ENCODE results near the gene TPM1. TPM values are rescaled to one million over a fixed set of nuclear protein-coding genes. Genes with fewer than 3 reads are reported as not detected.

The TPM1 gene
- total RNA-seq, 1 experiment from 2014 or later, result 22.5 TPM

DNA sequence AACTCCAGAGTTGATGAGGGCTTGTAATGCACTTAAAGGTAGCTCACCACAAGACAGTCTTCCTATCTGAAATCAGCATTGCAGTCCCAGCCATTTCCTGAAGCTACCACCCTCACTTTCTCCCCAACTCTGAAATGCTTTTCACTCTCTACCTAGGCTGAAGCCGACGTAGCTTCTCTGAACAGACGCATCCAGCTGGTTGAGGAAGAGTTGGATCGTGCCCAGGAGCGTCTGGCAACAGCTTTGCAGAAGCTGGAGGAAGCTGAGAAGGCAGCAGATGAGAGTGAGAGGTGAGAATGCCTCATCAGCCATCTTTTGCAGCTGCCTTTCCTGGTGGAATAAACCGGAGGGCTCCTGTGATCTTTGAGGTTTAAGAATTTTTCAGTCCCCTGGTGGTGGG, 14.3 kb downstream of the TPM1 start:
- intact Hi-C loops (cut with micrococcal nuclease), result no loop called here
- Histone ChIP-seq H3K4me1 (ENCODE audit: control insufficient read depth in 1 of 2, insufficient read depth in 2 of 2, low read length in 2 of 2) (peaks cover 4 to 6% of the 10 kb centered on the region in 2 experiments; a peak in 3 of 4 replicates), H3K27me3 (ENCODE audit: insufficient read depth, low read length) (no peaks in the 10 kb centered on the region), H4K20me1 (ENCODE audit: insufficient read depth) (no peaks in the 10 kb centered on the region), H3K4me3 (replicated peaks in 1 of 2; ENCODE audit: low read depth in 1 of 2, low read length in 2 of 2) (no peak overlapping the region), H3K4me2 (ENCODE audit: low read length) (no peak overlapping the region), H3K9ac (ENCODE audit: low read length) (no peak overlapping the region), H2AFZ (ENCODE audit: low read depth, low read length, poor library complexity, severe bottlenecking) (no peak overlapping the region), H3K9me3 (ENCODE audit: control insufficient read depth in 1 of 2, insufficient read depth in 1 of 2, low read depth in 1 of 2, low read length in 2 of 2) (no peaks in the 10 kb centered on the region), H3K9me2 (ENCODE audit: insufficient read depth) (no peaks in the 10 kb centered on the region), H3K36me3 (ENCODE audit: control insufficient read depth in 1 of 2, insufficient read depth in 2 of 2, low read length in 2 of 2) (no peaks in the 10 kb centered on the region), H3K27ac (ENCODE audit: low read depth, low read length) (no peak overlapping the region), H3K79me2 (ENCODE audit: insufficient read depth, low read length) (no peaks in the 10 kb centered on the region)
- TF ChIP-seq CTCF (IDR thresholded peaks at IDR 0.05 in 2 of 3, conservative IDR thresholded peaks at IDR 0.05 in 1 of 3; ENCODE audit: borderline replicate concordance in 1 of 3, insufficient read depth in 1 of 3, low read depth in 2 of 3, low read length in 2 of 3), result 0 out of 6 replicates have a peak, but pooled peaks of 1 of the 3 experiments have one; percentile 6
- TF ChIP-seq ZFX (IDR thresholded peaks at IDR 0.05), result no peak
- ATAC-seq (no peak), DNase-seq (ENCODE audit: low read depth, low spot score) (no peak)
- no TSS peak for BruUV-seq (replicated peaks)
- POLR2A ChIA-PET, result no interaction called here
- CTCF ChIA-PET, result interaction anchor here (1.9 kb wide), 1 partner anchor 9 kb away, joined by 9 read pairs; no protein-coding TSS in a partner anchor
- RAD21 ChIA-PET (ENCODE audit: low non-redundant PET in 1 of 2, low total read pairs in 2 of 2, uncharacterized antibody in 2 of 2, unreplicated experiment in 2 of 2), result no interaction called here

DNA sequence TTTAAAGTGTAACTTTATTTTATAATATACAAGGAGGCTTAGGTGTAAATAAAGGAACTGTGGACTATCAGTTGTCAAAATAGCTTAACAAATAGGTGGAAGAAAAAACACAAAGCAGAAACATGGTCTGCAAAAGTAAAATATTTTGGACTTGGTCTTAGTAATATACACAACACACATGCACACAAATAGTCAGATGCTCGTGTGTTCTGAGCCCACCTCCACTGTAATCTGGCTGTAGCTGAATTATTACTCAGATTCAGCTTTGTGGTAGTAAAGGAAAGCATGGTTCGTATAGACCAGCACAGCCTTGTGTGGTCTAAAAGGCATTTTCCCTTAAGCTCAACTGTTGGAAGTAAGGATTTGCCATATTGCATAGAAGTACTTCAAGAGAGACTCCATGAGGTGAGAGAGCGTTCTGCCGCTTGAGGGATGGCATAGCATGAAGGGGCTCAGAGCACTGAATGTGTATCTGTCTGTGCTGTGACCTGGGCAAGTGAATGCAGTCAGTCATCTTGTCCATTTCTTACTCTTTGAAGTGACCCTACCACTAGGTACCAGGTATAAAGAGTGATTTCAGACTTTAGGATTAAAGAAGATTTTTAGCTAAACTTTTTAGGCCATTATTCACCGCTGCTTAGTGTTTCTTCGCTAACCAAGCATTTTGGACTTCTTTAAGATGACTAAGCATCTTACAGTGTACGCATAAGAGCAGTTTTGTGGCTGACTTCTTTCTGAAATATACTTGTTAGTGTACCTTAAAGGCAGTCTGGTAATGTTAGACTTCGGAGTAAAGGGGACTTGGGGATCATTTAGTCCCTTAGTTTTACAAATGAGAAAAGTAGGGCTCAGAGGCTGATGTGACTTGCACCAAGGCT, 15.2 kb downstream of the TPM1 start:
- no peaks in the 10 kb centered on the region for H3K9me2 ChIP-seq (ENCODE audit: insufficient read depth)
- no peaks in the 10 kb centered on the region for H3K79me2 ChIP-seq (ENCODE audit: insufficient read depth, low read length)
- no TSS peak for BruUV-seq (replicated peaks)
- H3K4me1 ChIP-seq (ENCODE audit: control insufficient read depth in 1 of 2, insufficient read depth in 2 of 2, low read length in 2 of 2), result peaks cover 4 to 6% of the 10 kb centered on the region in 2 experiments; a peak in 3 of 4 replicates
- no peaks in the 10 kb centered on the region for H3K36me3 ChIP-seq (ENCODE audit: control insufficient read depth in 1 of 2, insufficient read depth in 2 of 2, low read length in 2 of 2)
- RAD21 ChIA-PET (ENCODE audit: low non-redundant PET in 1 of 2, low total read pairs in 2 of 2, uncharacterized antibody in 2 of 2, unreplicated experiment in 2 of 2), result no interaction called here
- ATAC-seq, result no peak
- no peaks in the 10 kb centered on the region for H4K20me1 ChIP-seq (ENCODE audit: insufficient read depth)
- H3K4me2 ChIP-seq (ENCODE audit: low read length), result no peak overlapping the region
- H3K4me3 ChIP-seq (replicated peaks in 1 of 2; ENCODE audit: low read depth in 1 of 2, low read length in 2 of 2), result no peak overlapping the region
- H3K27me3 ChIP-seq (ENCODE audit: insufficient read depth, low read length), result no peaks in the 10 kb centered on the region
- POLR2A ChIA-PET, result no interaction called here
- no peaks in the 10 kb centered on the region for H3K9me3 ChIP-seq (ENCODE audit: control insufficient read depth in 1 of 2, insufficient read depth in 1 of 2, low read depth in 1 of 2, low read length in 2 of 2)
- intact Hi-C loops (cut with micrococcal nuclease), result no loop called here
- no peak overlapping the region for H2AFZ ChIP-seq (ENCODE audit: low read depth, low read length, poor library complexity, severe bottlenecking)
- DNase-seq (ENCODE audit: low read depth, low spot score), result no peak
- CTCF ChIA-PET, result interaction anchor here (1.9 kb wide), 1 partner anchor 10 kb away, joined by 9 read pairs; no protein-coding TSS in a partner anchor
- no peak overlapping the region for H3K9ac ChIP-seq (ENCODE audit: low read length)
- no peak overlapping the region for H3K27ac ChIP-seq (ENCODE audit: low read depth, low read length)
- TF ChIP-seq EGR1 (IDR thresholded peaks at IDR 0.05; ENCODE audit: low read depth) (no peak), EZH2 (IDR thresholded peaks at IDR 0.05) (no peak), CEBPB (IDR thresholded peaks at IDR 0.05; ENCODE audit: low read depth) (no peak), MAX (IDR thresholded peaks at IDR 0.05) (no peak), POLR2A (IDR thresholded peaks at IDR 0.05; ENCODE audit: borderline replicate concordance, extremely low read depth, insufficient read depth, insufficient read length) (no peak), SRF (IDR thresholded peaks at IDR 0.05; ENCODE audit: low read depth) (no peak), CTCF (IDR thresholded peaks at IDR 0.05 in 2 of 3, conservative IDR thresholded peaks at IDR 0.05 in 1 of 3; ENCODE audit: borderline replicate concordance in 1 of 3, insufficient read depth in 1 of 3, low read depth in 2 of 3, low read length in 2 of 3) (no peak), CBX3 (IDR thresholded peaks at IDR 0.05; ENCODE audit: low read depth) (no peak), POLR2AphosphoS5 (IDR thresholded peaks at IDR 0.05; ENCODE audit: low read depth, low read length) (no peak), ELF1 (IDR thresholded peaks at IDR 0.05; ENCODE audit: borderline replicate concordance, low read depth) (no peak), SP1 (IDR thresholded peaks at IDR 0.05; ENCODE audit: low read depth) (no peak)

Data from HCT116 (cell line).